ENCODE results near the gene FAM240B.

Gene FAM240B

DNA sequence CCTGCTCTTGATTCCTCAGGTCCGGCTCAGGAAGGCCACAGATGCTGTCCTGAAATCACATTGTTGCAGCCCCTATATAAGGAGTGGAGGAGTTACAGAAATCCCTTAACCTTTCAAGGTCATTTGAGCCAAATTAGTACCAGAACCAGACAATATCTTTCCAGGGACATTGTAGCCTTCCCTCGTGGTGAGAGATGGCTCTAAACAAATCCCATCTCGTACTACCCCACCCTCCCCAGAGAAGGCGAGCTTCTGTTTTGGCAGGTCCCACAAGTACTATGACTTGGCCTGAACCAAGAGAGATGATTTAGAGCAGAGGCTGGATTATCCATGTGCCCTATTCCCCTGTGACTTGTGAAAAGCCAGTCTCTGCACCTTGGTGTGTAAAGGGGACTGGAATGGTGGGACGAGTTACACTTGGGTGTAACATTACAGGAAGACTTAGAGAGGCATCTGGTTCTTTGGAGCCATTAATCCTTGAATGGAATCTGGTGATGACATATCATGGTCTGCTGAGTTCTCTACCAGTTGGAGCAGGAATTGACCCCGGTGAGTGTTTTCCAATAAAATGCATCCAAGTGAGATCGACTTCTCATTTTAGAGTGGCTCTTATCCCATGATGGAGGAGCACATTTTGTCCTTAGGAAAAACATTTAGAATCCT, at the start of gene FAM240B:
FAM240B (minus strand) TSS at position 51 of the 663 bp plus-strand sequence. CDS start 16,134 bp downstream, outside the sequence.
- Histone ChIP-seq H3K9ac (no peak within 1 kb of the TSS), H4K20me1 (ENCODE audit: insufficient read depth) (no peaks in the 10 kb centered on the region), H3K4me1 (ENCODE audit: low read depth, poor library complexity, severe bottlenecking) (no peaks in the 10 kb centered on the region), H3K36me3 (ENCODE audit: insufficient read depth) (no peaks in the 10 kb centered on the region), H3K79me2 (ENCODE audit: insufficient read depth, low read depth) (no peaks in the 10 kb centered on the region), H3K27ac (no peak within 1 kb of the TSS), H3K4me3 (IDR thresholded peaks at IDR 0.05; ENCODE audit: insufficient read depth, low read depth, low read length) (no peak within 1 kb of the TSS), H2AFZ (ENCODE audit: low read depth) (no peak within 1 kb of the TSS), H3K27me3 (ENCODE audit: insufficient read depth, low read depth) (no peaks in the 10 kb centered on the region), H3K4me2 (no peak within 1 kb of the TSS)
- TF ChIP-seq, protein P1, sequence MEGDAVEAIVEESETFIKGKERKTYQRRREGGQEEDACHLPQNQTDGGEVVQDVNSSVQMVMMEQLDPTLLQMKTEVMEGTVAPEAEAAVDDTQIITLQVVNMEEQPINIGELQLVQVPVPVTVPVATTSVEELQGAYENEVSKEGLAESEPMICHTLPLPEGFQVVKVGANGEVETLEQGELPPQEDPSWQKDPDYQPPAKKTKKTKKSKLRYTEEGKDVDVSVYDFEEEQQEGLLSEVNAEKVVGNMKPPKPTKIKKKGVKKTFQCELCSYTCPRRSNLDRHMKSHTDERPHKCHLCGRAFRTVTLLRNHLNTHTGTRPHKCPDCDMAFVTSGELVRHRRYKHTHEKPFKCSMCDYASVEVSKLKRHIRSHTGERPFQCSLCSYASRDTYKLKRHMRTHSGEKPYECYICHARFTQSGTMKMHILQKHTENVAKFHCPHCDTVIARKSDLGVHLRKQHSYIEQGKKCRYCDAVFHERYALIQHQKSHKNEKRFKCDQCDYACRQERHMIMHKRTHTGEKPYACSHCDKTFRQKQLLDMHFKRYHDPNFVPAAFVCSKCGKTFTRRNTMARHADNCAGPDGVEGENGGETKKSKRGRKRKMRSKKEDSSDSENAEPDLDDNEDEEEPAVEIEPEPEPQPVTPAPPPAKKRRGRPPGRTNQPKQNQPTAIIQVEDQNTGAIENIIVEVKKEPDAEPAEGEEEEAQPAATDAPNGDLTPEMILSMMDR (conservative IDR thresholded peaks at IDR 0.05; ENCODE audit: low read depth, low read length), result no peak

DNA sequence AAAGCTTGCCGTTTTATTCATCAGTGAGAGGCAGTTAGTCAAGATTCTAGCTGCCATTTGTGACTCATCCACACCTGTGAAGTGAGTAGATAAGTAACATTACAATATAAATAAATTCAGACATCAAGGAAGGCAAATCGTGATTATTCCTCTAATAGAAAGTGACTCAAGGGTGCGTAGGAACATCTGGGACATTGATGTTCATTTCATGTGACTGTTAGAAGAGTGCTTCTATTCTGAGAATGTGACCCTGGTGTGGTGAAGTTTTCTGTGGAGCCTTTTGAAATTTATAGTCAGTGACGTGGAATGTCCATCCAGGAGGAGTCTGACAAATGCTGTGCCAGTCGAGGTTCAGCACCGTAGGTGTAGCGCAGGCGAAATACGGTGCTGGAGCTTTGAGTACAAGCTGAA, 48.4 kb upstream of the FAM240B start:
- Histone ChIP-seq H3K27ac (no peak overlapping the region), H3K27me3 (ENCODE audit: insufficient read depth, low read depth) (no peaks in the 10 kb centered on the region), H3K36me3 (ENCODE audit: insufficient read depth) (no peaks in the 10 kb centered on the region), H4K20me1 (ENCODE audit: insufficient read depth) (no peaks in the 10 kb centered on the region), H3K9ac (no peak overlapping the region), H3K4me3 (IDR thresholded peaks at IDR 0.05; ENCODE audit: insufficient read depth, low read depth, low read length) (no peak overlapping the region), H2AFZ (ENCODE audit: low read depth) (no peak overlapping the region), H3K79me2 (ENCODE audit: insufficient read depth, low read depth) (no peaks in the 10 kb centered on the region), H3K4me2 (no peak overlapping the region), H3K4me1 (ENCODE audit: low read depth, poor library complexity, severe bottlenecking) (no peaks in the 10 kb centered on the region)
- TF ChIP-seq, protein P1 (conservative IDR thresholded peaks at IDR 0.05; ENCODE audit: low read depth, low read length), result no peak

DNA sequence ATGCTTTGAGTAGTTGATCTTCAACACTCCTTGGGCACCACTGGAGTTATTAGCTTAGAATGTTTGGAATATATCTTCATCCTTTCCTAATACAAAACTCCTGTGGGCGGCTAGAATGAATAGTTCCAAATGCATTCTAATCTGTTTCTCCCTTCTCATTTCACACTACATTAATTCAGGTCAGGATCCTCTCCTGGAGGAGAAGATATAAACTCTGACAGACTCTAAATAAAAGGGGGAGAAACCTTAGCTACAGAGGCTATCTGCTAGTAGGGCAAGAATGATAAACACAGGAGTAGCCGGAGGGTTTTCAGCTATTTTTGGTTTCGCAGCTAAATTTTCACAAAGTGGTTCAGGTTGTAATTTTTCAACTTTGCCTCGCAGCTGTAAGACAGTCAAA, 45.2 kb upstream of the FAM240B start:
- Histone ChIP-seq H3K4me1 (ENCODE audit: low read depth, poor library complexity, severe bottlenecking) (no peaks in the 10 kb centered on the region), H3K4me2 (no peak overlapping the region), H4K20me1 (ENCODE audit: insufficient read depth) (no peaks in the 10 kb centered on the region), H3K36me3 (ENCODE audit: insufficient read depth) (no peaks in the 10 kb centered on the region), H3K9ac (no peak overlapping the region), H3K79me2 (ENCODE audit: insufficient read depth, low read depth) (no peaks in the 10 kb centered on the region), H2AFZ (ENCODE audit: low read depth) (no peak overlapping the region), H3K27ac (no peak overlapping the region), H3K27me3 (ENCODE audit: insufficient read depth, low read depth) (no peaks in the 10 kb centered on the region), H3K4me3 (IDR thresholded peaks at IDR 0.05; ENCODE audit: insufficient read depth, low read depth, low read length) (no peak overlapping the region)
- TF ChIP-seq, protein P1 (conservative IDR thresholded peaks at IDR 0.05; ENCODE audit: low read depth, low read length), result no peak

DNA sequence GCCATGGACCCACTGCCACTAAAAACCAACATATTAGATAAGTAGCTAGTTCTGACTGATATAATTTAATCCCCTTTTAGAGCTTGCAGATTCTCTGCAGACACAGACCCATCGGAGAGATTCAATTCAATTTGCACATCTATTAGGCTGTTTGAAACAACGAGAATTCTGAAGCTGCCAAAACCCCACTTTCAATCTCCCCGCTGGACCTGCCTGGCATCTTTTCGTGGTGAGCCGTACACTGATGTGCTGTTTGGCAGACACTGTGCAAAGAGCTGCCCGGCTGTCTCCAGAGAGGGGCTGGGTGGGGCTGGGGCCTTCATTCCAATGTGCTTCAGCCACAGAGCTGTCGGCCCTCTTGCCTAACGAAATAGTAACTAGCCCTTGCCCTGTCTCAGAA, 42.1 kb upstream of the FAM240B start:
- TF ChIP-seq, protein P1 (conservative IDR thresholded peaks at IDR 0.05; ENCODE audit: low read depth, low read length), result no peak
- H4K20me1 ChIP-seq (ENCODE audit: insufficient read depth), result no peaks in the 10 kb centered on the region
- no peak overlapping the region for H2AFZ ChIP-seq (ENCODE audit: low read depth)
- H3K27ac ChIP-seq, result no peak overlapping the region
- no peaks in the 10 kb centered on the region for H3K27me3 ChIP-seq (ENCODE audit: insufficient read depth, low read depth)
- H3K36me3 ChIP-seq (ENCODE audit: insufficient read depth), result no peaks in the 10 kb centered on the region
- H3K9ac ChIP-seq, result no peak overlapping the region
- H3K4me3 ChIP-seq (IDR thresholded peaks at IDR 0.05; ENCODE audit: insufficient read depth, low read depth, low read length), result no peak overlapping the region
- no peaks in the 10 kb centered on the region for H3K4me1 ChIP-seq (ENCODE audit: low read depth, poor library complexity, severe bottlenecking)
- H3K79me2 ChIP-seq (ENCODE audit: insufficient read depth, low read depth), result no peaks in the 10 kb centered on the region
- no peak overlapping the region for H3K4me2 ChIP-seq
